ENCODE results near the gene WDR53.
"Not testable (repeated sequence)": the region's sequence is repeated elsewhere in the genome, so short reads cannot be mapped to it uniquely, and the experiment has no call there.

The WDR53 gene

DNA sequence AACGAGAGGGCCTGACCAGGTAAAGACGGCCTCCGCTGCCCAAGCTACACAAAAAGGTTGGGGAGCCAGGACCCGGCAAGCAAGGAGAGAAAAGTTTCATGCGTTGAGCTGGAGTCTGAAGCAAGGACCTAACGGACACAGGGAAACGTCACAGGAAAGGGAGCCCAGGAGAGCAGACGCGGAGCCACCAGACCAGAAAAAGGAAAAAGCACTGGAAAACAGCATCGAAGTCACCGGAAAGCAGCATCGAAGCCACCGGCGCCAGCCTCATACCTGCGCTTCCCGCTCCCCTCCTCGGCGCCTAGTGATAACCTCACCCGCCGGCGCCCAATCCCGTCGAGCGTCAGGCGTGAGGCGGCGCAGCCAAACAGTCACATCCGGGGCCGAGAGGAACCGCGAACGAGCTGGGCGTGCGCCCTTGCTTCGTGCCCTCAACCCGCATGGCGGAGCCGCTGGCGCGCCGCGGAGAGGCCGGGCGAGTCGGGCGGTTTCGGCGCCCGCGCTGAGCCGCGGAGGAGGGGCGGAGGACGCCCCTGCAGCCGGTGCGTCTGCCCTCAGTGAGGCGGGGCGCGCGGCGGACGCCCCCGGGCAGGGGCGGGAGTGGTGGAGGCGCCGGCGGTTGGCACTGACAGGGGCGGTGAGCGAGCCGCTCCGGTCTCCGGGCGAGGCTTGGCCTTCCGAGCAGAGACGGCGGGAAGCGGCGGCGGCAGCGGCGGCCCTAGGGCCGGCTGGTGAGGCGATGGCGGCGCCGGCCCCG, at the start of gene WDR53, which contains the start of gene FBXO45:
WDR53 (minus strand) TSS at position 309 of the 757 bp plus-strand sequence. CDS start 7,079 bp downstream, outside the sequence.
FBXO45 (plus strand) TSS at position 415 of the 757 bp plus-strand sequence; CDS start at position 740, 325 bp downstream.
- peak; percentile 95 for DNase-seq (ENCODE audit: low read depth)

DNA sequence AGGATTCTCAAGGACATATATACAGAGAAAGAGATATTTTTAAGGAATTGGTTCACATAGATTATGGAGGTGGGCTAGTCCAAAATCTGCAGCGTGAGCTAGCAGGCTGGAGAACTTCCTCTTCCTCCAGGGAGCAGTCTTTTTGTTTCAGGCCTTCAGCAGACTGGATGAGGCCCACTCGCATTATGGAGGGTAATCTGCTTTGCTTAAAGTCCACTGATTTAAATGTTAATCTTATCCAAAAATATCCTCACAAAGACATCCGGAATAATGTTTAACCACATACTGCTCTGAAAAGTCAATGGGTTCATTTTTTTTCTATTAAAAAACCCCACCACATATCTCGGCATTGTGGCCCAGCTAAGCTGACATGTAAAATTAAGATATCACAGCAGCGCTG, 48.9 kb upstream of the WDR53 start:
- no peak for DNase-seq (ENCODE audit: low read depth)

DNA sequence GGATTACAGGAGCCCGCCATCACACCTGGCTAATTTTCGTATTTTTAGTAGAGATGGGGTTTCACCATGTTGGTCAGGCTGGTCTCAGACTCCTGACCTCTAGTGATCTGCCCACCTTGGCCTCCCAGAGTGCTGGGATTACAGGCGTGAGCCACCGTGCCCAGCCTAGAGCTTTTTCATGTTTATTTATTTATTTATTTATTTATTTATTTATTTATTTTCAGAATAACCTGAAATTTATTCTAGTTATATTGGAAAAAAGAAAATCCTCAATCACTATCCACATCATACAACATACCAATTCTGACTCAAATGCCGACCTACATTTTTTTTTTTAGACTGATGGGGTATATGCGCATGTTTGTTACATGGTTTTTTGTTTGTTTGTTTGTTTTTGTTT, 46.9 kb upstream of the WDR53 start:
- DNase-seq (ENCODE audit: low read depth): not testable (repeated sequence)

DNA sequence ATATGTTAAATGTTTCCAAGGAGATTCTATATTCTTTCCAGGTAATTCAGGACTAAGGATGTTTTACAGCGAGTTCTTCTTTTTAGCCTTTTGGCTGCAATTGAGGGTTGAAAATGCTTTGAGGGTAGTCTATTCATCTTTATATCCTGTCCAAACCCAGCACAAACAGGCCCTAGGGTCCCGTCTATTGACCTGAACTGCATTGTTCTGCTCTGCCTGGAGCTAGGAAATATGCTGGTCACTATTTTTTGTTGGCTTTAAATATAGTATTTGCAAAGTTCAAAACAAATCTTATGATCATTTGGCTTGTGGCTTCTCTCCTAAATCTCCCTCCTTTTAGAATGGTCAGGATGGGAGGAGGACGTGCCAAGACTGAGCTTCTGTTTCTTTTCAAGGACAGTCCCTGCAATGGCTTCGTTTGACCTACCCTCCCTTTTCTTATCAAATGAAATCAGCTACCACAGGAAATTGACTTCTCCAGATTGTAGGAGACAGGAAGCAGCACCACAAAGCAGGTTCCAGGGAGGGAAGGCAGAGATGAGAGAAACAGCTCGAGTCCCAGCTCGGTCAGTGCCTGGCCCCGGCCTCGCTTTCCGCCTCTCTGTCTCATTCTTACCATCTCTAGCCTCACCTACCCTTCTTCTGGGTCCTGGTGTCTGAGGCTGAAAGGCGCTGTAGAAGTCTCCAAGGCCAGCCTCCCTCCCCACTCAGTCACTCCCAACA, 43.6 kb upstream of the WDR53 start:
- no peak for DNase-seq (ENCODE audit: low read depth)

DNA sequence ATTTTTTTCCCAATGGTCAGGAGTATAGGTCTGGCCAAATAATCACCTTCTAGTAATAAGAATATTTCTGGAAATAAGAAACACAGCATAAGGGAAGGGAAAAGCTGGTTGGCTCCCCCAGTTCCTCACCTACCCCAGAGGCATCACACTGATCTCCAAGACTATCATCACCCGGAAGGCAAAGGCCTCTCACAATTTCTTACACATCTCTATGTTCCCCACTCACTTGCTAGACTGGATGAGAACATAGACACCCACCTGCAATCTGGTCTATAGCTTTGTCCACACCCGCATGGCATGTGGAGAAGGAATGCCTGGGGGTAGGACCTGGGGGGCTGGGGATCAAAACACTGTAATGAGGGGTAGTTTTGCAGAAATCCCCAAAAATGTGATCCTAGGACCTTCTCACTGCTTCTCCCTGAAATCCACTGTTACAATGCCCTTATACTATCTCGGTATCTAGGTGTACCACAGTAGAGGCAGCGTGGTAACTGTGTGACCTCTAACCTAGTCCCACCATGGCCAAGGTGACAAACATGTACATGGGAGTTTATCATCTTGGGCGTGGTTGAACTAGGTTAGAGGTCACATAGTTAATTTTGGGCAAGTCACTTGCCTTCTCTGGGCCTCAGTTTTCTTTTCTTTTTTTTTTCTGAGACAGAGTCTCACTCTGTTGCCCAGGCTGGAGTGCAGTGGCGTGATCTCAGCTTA, 41.6 kb upstream of the WDR53 start:
- no peak for DNase-seq (ENCODE audit: low read depth)

DNA sequence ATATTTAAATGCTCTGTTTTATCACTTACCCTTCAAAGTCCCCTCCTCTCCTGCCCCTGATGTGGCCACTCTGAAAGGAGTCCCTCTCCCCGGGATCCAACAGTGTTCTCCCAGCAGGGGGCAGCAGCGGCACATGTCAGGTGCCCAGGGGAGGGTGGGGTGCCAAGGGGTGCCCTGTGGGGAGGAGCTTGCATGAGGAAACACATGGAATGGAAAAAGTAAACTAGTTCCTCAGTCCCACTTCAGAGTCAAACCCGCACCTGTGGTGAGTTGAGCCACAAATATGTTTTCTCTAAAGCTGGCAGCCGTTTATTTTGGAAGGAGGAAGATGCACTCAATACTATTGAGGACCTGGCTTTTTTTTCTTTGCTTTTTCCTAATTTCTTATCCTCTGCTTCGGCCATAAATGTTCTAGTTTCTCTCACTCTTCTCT, 41.0 kb upstream of the WDR53 start:
- DNase-seq (ENCODE audit: low read depth): peak; percentile 86

DNA sequence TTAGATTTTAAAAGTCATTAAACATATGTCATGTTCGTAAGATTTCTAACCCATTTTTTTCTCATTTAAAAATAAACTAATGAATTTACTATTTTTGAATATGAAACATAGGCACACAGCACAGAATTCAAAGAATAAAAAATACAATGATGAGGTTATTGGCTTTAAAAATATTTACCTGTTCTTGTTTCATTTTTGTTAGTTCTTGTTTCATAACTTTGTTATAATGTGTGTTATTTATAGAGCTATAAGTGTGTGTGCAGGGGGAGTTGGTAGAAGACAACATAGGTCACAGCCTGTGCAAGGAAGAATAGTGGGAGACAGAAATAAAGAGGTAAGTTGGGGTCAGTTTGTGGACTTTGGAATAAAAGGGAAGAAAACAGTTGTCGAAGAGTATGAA, 40.3 kb upstream of the WDR53 start:
- DNase-seq (ENCODE audit: low read depth): no peak

DNA sequence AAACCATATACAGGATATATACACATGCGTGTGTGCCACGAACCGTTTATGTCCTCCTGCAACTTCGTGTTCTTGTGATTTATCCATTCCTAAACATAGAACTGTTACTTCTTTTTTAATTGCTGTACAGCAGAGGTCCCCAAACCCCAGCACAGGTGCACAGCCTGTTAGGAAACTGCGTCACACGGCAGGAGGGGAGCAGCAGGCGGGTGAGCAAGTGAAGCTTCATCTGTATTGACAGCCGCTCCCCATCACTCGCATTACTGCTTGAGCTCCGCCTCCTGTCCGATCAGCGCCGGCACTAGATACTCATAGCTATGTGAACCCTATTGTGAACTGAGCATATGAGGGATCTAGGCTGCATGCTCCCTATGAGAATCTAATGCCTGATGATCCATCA, 36.2 kb upstream of the WDR53 start:
- DNase-seq (ENCODE audit: low read depth): no peak

DNA sequence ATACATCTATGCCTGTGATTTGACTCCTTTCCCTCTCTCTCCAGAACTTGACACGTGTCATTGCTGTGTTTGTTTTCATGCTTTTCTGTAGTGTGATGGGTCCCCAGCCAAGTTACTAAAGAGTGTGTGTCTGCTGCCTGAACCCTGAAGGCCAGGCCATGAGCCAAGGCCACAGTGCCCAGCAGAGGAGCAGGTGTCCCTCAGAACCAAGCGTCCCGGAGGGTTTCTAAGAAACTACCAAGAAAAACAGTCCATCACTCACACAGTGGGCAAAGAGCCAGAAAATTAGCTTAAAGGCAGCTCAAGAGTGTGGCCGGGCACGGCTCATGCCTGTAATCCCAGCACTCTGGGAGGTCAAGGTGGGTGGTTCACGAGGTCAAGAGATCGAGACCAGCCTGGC, 35.3 kb upstream of the WDR53 start:
- DNase-seq (ENCODE audit: low read depth): no peak

DNA sequence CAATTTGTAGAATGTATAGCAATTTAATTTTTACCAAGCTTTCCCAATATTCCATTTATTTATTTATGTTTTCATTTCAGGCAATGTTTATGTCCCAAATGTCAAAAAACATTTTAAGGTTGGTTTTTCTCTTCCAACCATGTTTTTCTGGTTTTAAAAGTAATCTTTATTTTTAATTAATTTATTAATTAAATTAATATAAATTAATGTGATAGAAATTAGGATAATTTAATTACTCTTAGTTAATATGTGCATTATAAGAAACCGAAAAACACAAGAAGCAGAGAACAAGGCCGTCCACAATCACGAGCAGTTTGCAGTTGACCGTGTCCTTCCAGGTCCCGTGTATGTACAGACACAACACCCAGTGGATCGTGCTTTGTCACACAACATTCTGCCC, 34.3 kb upstream of the WDR53 start:
- DNase-seq (ENCODE audit: low read depth): no peak

DNA sequence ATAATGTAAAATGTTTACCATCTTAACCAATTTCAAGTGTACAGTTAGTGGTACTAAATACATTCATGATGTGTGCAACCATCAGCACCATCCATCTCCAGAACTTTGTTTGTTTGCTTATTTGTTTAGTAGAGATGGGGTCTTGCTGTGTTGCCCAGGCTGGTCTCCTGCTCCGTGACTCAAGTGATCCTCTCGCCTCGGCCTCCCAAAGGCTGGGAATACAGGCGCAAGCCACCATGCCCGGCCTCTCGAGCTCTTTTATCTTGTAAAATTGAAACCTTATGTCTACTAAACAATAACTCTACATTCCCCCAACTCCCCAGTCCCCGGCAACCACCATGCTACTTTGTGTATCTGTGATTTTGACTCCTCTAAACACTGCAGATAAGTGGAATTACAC, 32.0 kb upstream of the WDR53 start:
- DNase-seq (ENCODE audit: low read depth): no peak

DNA sequence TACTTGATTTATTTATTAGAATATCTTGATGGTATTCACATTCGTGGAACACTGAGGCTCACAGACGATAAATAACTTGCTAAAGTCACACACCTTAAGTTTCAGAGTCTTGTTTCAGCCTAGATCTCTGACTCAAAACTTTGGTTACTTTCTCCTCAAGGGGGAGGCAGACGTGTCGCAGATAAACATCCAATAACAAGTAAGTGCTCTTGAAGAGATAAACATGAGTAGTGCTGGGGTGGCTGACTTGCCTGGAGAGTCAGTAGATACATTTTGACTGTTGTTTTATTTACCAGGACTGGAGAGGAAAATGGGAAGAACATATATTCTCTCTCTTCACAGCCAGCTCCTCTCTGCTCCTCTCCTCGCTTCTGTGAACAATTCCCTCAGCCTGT, 31.4 kb upstream of the WDR53 start:
- no peak for DNase-seq (ENCODE audit: low read depth)

DNA sequence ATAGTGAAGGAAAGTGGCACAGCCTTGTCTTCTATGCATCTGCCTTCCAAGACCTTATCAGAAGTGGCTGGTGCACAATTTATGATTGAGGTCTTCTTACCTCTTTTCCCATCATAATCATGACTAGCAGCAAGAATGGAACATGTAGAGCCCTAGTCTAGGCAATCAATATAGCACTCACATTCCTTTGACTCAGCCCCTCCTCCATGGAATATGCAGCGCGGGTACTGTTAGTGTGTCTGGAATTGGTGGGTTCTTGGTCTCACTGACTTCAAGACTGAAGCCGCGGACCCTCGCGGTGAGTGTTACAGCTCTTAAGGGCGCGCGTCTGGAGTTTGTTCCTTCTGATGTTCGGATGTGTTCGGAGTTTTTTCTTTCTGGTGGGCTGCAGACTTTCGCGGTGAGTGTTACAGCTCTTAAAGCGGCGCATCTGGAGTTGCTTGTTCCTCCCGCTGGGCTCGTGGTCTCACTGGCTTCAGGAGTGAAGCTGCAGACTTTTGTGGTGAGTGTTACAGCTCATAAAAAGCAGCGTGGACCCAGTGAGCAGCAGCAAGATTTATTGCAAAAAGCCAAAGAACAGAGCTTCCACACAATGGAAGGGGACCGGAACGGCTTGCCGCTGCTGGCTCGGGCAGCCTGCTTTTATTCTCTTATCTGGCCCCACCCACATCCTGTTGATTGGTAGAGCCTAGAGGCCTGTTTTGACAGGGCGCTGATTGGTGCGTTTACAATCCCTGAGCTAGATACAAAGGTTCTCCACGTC, 29.8 kb upstream of the WDR53 start:
- not testable (repeated sequence) for DNase-seq (ENCODE audit: low read depth)

DNA sequence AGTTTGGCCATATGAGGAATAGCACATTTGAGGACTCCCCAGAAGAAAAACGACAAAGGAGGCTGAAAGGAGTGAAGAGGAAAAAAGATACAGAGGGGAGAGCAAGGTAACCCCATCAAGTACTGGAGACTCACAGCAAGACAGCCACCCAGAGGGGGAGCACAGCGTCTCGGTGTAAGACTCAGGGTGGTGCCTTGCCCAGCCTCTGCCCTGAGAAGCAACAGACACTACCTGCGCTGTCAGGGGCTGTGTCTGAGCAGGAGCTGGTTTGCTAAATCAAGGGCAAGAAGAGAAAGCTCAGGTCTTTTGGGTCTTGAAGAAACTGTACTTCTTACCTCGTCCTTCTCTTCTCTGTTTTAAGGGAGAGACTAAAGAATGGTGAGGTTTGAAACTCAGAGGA, 28.0 kb upstream of the WDR53 start:
- DNase-seq (ENCODE audit: low read depth): no peak

DNA sequence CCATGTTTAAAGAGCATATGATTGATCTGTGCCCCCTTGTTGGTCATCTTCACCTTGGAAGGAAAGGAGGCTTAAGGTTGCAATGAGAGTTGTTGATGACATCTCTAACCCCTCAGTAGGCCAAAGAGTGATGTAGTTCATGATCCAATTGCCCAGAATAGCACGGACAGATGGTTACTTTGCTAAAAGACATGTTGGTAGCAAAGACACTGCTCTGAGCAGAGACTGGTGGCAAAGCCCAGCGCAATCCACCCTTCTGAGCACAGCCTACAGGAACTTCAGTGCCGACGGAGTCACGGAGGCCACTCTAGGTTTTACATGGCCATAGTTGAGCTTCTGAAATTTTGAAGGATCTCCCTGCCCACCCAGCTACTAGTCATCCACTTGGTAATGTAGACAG, 21.9 kb upstream of the WDR53 start:
- DNase-seq (ENCODE audit: low read depth): no peak

DNA sequence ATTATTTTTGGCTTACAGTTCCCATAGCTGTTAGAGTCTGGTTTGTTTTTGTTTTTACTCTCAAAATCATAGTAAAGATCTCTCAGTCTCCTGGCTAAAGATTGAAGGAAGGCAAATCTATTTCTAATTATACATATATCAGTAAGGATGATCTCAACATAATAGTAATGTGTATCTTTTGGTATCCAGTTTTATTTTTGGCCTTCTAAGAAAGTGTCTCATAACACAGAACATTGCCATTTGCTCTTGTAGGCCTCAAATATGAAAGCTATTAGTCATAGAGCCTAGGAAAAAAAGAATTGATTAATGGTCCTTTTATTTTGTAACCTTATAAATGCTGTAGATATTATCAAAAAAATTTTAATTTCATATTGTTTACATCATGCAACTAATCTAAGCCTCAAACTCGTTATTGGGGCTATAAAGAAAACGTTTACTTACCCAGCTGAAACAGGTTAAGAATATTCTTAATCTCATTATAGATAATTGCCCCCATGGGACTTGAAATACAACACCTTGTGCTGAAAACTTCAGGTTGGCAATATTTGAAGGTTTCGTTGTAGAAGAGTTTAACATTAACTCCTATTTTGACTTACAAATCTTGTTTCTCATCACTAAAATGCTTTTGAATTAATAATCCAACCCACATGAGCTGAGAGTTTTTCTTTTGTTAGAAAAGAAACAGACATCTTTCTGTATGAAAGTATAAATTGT, 16.8 kb upstream of the WDR53 start:
- DNase-seq (ENCODE audit: low read depth): no peak

DNA sequence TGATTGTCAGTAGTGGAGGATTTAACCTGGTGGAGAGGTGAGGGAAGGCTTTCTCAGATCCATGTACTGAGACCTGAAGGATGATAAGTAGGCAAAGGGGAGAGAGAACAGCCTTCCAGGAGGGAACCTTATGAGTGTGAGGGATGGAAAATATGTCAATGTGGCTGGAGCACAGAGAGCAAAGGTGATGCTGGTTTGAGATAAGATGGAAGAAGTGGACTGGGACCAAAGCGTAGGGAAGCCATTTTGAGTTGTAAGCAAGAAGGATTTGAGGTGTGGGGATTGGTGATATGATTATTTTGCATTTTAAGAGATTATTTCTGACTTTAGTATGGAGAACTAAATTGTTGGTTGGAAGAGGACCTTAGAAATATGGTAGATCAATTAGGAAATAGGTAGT, 4.0 kb upstream of the WDR53 start:
- DNase-seq (ENCODE audit: low read depth): no peak

DNA sequence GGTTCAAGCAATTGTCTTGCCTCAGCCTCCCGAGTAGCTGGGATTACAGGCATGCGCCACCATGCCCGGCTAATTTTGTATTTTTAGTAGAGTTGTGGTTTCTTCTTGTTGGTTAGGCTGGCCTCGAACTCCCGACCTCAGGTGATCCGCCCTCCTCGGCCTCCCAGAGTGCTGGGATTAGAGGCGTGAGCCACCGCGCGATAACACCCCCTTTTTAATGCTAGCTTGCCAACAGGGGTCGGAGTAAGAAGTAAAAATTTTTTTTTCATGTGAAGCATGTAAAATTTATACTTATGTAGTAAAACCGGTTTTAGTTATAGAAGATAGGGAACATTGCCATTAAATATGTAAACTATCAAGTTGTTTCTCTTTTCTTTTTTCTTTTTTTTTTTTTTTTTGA, 2.0 kb upstream of the WDR53 start:
- DNase-seq (ENCODE audit: low read depth): not testable (repeated sequence)

DNA sequence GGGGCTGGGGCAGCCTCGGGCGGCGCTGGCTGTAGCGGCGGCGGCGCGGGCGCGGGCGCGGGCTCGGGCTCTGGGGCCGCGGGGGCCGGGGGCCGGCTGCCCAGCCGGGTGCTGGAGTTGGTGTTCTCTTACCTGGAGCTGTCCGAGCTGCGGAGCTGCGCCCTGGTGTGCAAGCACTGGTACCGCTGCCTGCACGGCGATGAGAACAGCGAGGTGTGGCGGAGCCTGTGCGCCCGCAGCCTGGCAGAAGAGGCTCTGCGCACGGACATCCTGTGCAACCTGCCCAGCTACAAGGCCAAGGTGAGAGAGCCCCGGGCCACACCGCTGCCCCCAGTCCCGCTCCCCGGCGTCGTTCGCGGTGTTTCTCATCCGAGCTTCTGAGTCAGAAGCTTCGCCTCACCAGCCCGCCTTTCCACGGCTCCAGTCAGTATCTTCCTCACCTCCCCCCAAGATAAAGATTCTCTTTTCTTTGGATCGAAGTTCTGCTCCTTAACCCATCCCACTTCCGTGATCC, 706 bp upstream of the WDR53 start:
- no peak for DNase-seq (ENCODE audit: low read depth)

DNA sequence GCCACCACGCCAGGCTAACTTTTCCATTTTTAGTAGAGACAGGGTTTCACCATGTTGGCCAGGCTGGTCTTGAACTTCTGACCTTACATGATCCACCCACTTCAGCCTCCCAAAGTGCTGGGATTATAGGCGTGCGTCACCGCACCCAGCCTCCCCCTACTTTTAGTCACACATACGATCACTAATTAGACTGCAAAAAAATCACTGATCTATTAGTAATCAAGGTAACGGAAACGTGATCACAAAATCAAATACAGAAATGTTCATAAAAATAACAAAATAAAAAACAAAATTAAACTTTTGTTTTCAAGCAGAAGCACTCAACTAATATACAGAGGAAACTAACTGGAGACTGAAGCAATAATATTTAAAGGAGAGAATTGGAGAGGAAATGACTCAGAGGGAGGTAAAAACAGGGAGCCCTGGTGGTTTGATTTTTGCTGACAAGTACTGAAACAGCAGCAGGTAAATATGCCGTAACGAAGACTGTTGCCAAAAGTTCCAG, 4.6 kb downstream of the WDR53 start:
- no peak for DNase-seq (ENCODE audit: low read depth)

DNA sequence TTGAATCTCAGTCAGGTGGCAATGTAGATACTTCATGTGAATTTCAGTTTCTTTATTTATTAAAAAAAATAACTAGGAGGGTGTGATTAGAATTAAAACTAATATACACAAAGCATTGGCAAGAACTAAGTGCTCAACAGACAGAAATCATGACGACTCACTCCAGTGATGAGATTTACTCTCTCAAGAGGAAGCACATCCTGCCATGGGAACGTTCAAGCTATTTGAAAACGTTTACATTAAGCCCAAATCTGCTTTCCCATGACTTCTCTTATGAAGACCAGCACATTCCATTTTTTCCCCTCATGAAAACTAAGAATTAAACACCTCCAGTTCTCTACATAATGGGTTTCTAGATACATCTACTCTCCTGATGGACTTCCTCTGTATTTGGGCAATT, 8.5 kb downstream of the WDR53 start:
- DNase-seq (ENCODE audit: low read depth): no peak

All from stimulated activated CD8-positive, alpha-beta memory T cell treated with anti-CD3 and anti-CD28 coated beads, Interleukin-12 subunit alpha, Interleukin-12 subunit beta, amount 100 ng/mL, for 4 hours (primary cell).